Hematopoietic multipotent progenitor cell treated with erythropoietin and hydrocortisone succinate and interleukin-3 and kit ligand, for 8 days (in vitro differentiated cells): Measurements from ENCODE around the gene GOLGA6L1.
"Not testable (repeated sequence)": the region's sequence is repeated elsewhere in the genome, so short reads cannot be mapped to it uniquely, and the experiment has no call there.

ENCODE experiments used
- DNase-seq: peaks from one replicate; pipeline ENCODE4 v3.0.0-alpha.2; 2015

Gene GOLGA6L1

GRCh38 chr15:23136722-23137121 lies at the start of gene GOLGA6L1:
GOLGA6L1 (minus strand) TSS chr15:23136822; CDS start chr15:23136731, 91 bp downstream.
- not testable (repeated sequence) for DNase-seq

GRCh38 chr15:23181201-23181600 lies 44.6 kb upstream of the GOLGA6L1 start:
- not testable (repeated sequence) for DNase-seq

- DNase-seq, result not testable (repeated sequence)
These were observed 43.9 kb upstream of the GOLGA6L1 start for GRCh38 chr15:23180547-23180927.

GRCh38 chr15:23179768-23180546 lies 43.3 kb upstream of the GOLGA6L1 start:
- peak; percentile 1 for DNase-seq

GRCh38 chr15:23176683-23177082 lies 40.1 kb upstream of the GOLGA6L1 start:
- not testable (repeated sequence) for DNase-seq

- DNase-seq, result not testable (repeated sequence)
These were observed 39.0 kb upstream of the GOLGA6L1 start for GRCh38 chr15:23175606-23176005.

GRCh38 chr15:23174609-23175140 lies 38.1 kb upstream of the GOLGA6L1 start:
- peak; percentile 1 for DNase-seq

GRCh38 chr15:23132787-23133186 lies 3.8 kb downstream of the GOLGA6L1 start:
- not testable (repeated sequence) for DNase-seq

- no peak for DNase-seq
These were observed 18.4 kb downstream of the GOLGA6L1 start for GRCh38 chr15:23118208-23118607.

- DNase-seq, result no peak
These were observed 40.8 kb downstream of the GOLGA6L1 start for GRCh38 chr15:23095796-23096195.

- no peak for DNase-seq
These were observed 53.5 kb downstream of the GOLGA6L1 start for GRCh38 chr15:23083115-23083514.

- DNase-seq, result not testable (repeated sequence)
These were observed 54.5 kb downstream of the GOLGA6L1 start for GRCh38 chr15:23081996-23082737.

- no peak for DNase-seq
These were observed 55.4 kb downstream of the GOLGA6L1 start for GRCh38 chr15:23081271-23081670.

- DNase-seq, result no peak
These were observed 56.9 kb downstream of the GOLGA6L1 start for GRCh38 chr15:23079766-23080165.
